Stimulated activated CD8-positive, alpha-beta memory T cell treated with anti-CD3 and anti-CD28 coated beads, Interleukin-4, amount 100 ng/mL, for 24 hours (primary cell): ENCODE results near the gene INKA2.

Source experiments
- DNase-seq: peaks from one replicate; pipeline ENCODE4 v3.0.0-alpha.2; 2020; ENCODE audit warnings: low read depth

Gene INKA2

GRCh38 chr1:111739194-111739924, at the start of gene INKA2:
TSS of gene INKA2 (minus strand) at chr1:111739395. CDS start at chr1:111739242, 153 bp downstream.
- DNase-seq, result peak; percentile 75

DNA sequence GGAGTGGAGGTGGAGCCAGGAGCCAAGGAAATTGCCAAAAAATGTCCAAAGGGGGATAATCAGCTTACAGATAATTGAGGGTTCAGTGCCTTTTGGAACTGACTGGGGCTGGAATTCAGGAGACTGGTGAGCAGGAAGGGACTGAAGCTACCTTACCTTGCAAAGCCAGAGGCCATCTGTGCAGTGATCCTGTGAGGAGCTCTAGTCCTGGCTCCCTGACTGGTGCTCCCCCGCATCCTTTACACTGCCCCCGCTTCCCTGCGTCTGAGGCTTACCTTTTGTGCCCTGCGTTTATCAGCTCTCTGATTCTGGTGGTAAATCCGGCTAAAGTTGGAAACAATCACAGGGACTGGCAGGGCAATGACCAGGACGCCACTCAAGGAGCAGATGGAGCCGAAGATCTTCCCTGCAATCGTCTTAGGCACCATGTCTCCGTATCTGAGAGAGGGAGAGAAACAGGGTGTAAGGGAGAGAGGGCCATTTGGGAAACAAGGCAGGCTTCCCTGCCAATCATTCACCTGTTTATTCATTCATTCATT, 47.5 kb upstream of the INKA2 start:
- DNase-seq, result no peak

- DNase-seq, result no peak
These were observed 45.2 kb upstream of the INKA2 start for GRCh38 chr1:111784273-111784901.

DNA sequence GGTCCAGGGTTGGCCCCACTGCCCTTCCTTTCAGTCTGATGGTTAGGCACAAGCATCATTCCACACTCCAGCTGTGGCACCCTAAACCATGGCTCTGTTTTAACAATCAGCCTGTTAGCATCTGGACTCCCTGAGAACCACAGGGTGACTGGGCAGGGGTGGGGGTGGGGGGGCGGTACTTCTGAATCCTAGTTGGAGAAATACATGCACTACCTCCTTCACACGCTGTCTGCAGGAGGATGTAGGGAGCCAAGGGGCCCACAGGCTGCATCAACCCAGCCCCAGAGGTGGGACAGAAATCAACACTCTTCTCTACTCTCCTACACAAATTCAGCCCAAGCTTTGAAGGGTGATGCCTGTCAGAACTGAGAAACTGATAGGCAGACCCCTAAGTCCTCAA, 40.4 kb upstream of the INKA2 start:
- no peak for DNase-seq

GRCh38 chr1:111778541-111779051, 39.4 kb upstream of the INKA2 start:
- no peak for DNase-seq

- no peak for DNase-seq
These were observed 38.9 kb upstream of the INKA2 start for GRCh38 chr1:111778066-111778465.

- DNase-seq, result no peak
These were observed 38.1 kb upstream of the INKA2 start for GRCh38 chr1:111777301-111777700.

DNA sequence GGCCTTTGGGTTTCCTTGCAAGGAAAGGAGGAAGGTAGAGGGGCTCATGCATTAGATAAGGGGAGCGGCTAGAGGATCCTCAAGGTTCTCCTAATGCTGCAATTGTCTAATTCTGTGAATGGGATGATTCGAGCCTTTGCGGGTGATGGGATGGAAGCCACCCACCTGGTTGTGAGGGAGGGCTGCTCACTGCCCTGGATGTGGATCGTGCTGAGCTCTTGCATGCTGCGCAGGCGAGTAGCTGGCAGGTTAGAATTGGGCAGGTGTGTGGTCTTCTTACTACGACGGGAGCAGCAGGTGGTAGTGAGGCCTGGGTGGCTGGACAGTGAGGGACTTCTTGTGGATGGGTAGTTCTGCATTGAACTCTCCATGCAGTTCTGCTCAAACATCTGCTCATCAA, 37.7 kb upstream of the INKA2 start:
- no peak for DNase-seq

DNA sequence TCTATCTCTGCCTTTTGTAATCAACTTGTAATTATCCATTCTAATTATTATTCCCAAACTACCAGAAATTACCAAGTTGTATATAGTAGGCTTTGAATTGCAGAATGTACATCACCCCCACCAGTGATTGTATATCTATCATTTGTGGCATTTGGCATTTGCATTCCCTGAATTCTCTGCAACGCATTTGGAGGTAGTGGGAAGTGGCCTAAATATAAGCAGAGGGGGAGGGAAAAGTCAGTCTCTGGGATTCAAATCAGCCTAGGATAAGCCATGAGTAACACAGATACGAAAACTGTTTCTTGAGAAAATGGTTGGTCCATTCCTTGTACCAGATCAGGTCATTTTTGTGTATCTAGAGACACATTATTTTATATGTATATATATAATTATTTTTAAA, 37.2 kb upstream of the INKA2 start:
- no peak for DNase-seq

- no peak for DNase-seq
These were observed 36.8 kb upstream of the INKA2 start for GRCh38 chr1:111775966-111776365.

DNA sequence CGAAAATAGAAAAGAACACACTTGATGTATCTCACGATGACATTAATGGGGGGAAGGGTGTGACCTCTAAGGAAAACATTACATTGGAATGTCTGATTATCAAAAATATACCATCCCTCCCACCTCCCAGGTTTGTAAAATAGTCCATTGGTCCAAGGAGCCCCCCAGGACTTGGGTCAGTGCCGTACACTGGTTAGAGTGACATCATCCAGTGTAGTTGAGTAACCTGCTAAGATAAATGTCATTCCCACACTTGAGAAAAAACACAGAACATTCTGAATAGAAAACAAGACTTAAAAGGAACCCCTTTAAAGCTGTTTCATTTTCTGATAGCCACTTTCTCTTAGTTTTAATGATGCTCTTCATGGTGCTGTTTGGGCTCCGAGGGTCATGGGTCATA, 31.7 kb upstream of the INKA2 start:
- DNase-seq, result no peak

DNA sequence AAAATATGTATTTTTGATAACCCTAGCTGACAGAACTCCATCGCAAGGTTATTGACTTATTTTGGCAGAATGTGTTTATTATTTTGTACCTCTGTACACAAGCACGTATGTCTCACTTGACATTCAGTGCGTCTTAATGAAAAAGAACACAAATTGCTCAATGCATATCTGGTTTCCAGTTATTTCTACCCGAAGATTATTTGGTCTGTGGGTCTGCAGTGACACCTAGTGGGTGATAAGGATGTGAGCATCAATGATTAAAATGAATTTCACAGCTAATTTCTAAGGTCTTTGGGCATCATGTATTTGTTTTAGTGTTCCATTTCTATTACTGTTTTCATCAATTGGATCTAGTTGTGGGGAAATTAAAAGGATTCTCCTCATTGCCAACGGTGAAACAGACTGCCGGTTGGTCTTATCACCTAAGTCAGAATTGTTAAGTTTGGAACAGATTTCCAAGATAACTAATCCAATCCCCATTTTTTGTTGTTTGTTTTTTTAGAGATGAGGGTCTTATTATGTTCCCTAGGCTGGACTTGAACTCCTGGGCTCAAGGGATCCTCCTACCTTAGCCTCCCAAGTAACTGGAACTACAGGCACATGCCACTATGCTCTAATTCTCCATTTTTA, 30.4 kb upstream of the INKA2 start:
- peak; percentile 11 for DNase-seq

- no peak for DNase-seq
These were observed 29.4 kb upstream of the INKA2 start for GRCh38 chr1:111768625-111769024.

DNA sequence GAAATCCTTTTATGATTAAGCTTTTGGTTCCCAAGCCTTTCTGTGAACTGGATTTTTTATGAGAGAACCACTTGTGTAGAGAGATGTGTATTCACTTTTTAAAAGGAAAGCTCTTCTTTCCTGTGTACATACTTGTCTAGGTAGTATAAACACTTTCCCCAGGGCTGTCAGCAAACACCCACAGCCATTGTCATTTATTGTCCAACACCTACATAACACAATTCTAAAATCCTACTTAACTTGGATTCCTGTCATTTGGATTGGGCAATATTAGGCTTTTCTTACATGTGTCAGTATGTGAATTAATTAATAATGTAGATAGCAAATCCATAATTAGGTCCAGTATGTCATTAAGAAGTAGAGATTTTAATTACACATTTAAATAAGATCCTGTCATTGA, 28.8 kb upstream of the INKA2 start:
- no peak for DNase-seq

DNA sequence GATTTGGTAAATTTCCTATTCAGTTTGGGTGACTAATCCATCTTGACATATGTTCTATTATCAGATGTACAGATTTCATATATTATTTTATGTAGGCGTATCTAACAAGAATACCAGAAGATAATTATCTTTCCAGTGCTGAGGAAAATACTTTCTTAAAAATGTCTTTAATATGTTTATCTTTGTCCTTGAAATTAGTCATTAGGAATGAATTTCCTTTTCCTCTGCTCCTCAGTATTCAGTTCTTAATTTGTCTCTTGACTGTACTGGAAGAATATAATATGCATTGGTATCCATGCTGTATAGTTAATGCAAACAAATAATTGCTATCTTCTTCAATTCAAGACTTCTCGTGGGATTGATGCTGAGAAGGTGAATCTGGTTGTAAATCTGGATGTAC, 23.1 kb upstream of the INKA2 start:
- DNase-seq, result no peak

DNA sequence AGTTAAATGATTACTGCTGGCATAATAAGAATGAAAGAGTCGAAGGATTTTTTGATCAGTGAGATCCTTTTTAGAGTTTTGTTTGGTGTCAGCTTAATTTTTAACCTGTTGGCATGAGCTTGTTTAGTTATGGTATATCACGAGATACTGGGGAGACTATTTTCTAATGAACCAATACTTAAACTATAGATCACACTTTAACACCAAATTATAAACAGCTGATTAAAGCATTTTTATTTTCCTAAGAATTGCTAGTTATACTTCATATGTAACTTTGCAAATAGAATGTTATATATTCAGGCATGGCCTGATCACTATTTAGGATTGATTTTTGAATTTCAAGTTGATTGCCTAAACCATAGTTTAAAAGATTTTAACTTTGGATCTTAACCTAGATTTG, 22.5 kb upstream of the INKA2 start:
- no peak for DNase-seq

DNA sequence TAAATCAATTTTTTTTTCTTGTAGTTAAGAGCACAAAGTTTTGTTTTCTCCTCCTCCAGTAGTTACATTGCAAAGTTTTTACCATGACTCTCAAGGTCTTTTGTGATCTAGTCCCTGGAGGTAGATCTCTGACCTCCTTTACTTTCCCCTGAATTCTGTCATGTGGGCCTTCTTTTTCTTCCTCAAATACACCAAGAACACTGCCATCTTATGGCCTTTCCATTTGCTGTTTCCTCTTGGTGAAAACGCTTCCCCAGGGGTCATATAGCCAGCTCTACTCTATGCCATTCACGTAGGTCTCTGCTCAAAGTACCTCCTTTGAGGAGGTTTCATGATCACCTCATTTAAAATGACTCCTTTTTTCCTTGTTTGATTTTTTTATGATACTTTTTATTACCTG, 19.2 kb upstream of the INKA2 start:
- DNase-seq, result no peak

DNA sequence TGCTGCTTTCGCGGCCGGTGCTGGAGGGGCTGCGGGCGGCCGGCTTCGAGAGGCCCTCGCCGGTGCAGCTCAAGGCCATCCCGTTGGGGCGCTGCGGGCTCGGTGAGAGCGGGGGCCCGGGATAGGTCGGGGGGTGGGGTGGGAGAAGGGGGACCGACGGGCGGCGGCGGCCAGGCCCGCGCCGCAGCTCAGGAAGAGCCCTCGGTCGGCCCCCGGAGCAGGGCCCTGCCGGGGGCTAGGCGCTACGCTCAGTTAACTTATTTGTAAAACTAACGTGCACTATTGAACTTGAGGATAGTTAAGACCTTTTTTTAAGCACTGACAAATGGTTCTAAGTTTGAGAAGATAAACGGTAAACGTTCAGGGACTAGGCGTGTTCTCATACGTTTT, 16.9 kb upstream of the INKA2 start:
- no peak for DNase-seq

- peak; percentile 86 for DNase-seq
These were observed 16.3 kb upstream of the INKA2 start, which contains the start of gene DDX20 for GRCh38 chr1:111755331-111756123. TSS of gene DDX20 (plus strand) at chr1:111755901. CDS start at chr1:111755925, 24 bp downstream.

DNA sequence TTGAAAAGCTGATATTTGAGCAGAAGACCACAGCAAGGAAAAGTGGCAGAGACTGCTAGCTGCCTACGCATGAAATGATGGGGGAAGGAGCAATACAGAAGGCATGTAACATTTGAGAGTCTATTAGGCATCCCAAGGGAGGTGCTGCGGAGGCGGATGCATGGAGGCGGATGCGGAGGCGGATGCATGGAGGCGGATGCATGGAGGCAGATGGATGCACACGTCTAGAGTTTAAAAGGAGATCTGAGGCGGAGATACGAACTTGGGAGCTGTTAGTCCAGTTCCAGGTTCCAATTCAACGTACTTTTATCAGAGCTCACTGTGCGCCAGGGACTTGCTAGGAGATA, 15.8 kb upstream of the INKA2 start:
- peak; percentile 7 for DNase-seq

GRCh38 chr1:111751906-111752575, 12.8 kb upstream of the INKA2 start:
- no peak for DNase-seq

DNA sequence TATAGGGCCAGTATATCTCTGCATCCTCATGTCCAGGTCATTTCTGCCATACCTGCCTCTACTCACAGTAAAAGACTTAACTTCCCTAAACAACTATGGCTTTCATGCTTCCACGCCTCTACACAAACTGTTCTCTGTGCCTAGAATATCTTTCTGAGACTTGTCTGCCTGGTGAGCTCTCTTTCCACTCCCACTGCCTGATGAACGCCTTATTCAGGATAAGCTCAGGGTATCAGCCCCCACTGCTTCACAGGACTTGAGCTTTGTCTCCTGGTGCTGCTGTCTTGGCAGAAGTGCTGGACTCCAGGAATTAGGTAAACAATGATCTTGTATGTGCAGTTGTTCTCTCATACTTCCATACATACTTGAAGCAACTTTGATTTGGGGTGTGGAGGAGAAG, 11.7 kb upstream of the INKA2 start:
- no peak for DNase-seq
